HFFc6 (cell line): ENCODE data around the gene CCDC9. TPM values are rescaled to one million over a fixed set of nuclear protein-coding genes. Genes with fewer than 3 reads are reported as not detected.

Experiments used
- DNase-seq: peaks from one replicate; pipeline ENCODE4 v3.0.0-alpha.2; 2018
- H3K27ac Mint-ChIP-seq: 2 replicates; pipeline ENCODE4 v1.8.0; 2020; ENCODE audit warnings: mild to moderate bottlenecking, mixed read lengths
- H3K27me3 Mint-ChIP-seq: 2 replicates; pipeline ENCODE4 v1.8.0; 2021; ENCODE audit warnings: mild to moderate bottlenecking, moderate library complexity, mixed read lengths; ENCODE audit not compliant: insufficient read depth
- H3K36me3 Mint-ChIP-seq: 2 replicates; pipeline ENCODE4 v1.8.0; 2021; ENCODE audit warnings: low read depth, mixed read lengths
- H3K4me1 Mint-ChIP-seq: 2 replicates; pipeline ENCODE4 v1.8.0; 2020; ENCODE audit warnings: low read depth, mixed read lengths
- H3K4me3 Mint-ChIP-seq: 2 replicates; pipeline ENCODE4 v1.8.0; 2020; ENCODE audit warnings: mild to moderate bottlenecking, moderate library complexity, mixed read lengths
- H3K9me3 Mint-ChIP-seq: 2 replicates; pipeline ENCODE4 v1.8.0; 2020; ENCODE audit warnings: mild to moderate bottlenecking, mixed read lengths
- microRNA-seq: library from miRNA; unstranded; fragments of <30 nt; microRNA quantifications from one replicate; pipeline ENCODE4, GENCODE V29; 2019
- total RNA-seq, 6 experiments: library from RNA; stranded (reverse); fragmentation: NEBNext Ultra II Directional; extraction: Animal tissue kit (Norgen Biotek cat#: 25700); gene quantifications; 2 replicates in 1 of 6; 3 replicates in 5 of 6; pipeline ENCODE4 v1.2.3, GENCODE V29; 2021
- TF ChIP-seq, protein P1 (sequence below): fragments of 200-600 bp; sonication (generic); IDR thresholded peaks from 2 replicates; pipeline ENCODE4 v1.5.0; 2021; ENCODE audit warnings: antibody characterized with exemption, mild to moderate bottlenecking

Gene CCDC9
- total RNA-seq, 6 experiments from 2014 or later: 20.6 to 30.6 (median 23.8) TPM

DNA sequence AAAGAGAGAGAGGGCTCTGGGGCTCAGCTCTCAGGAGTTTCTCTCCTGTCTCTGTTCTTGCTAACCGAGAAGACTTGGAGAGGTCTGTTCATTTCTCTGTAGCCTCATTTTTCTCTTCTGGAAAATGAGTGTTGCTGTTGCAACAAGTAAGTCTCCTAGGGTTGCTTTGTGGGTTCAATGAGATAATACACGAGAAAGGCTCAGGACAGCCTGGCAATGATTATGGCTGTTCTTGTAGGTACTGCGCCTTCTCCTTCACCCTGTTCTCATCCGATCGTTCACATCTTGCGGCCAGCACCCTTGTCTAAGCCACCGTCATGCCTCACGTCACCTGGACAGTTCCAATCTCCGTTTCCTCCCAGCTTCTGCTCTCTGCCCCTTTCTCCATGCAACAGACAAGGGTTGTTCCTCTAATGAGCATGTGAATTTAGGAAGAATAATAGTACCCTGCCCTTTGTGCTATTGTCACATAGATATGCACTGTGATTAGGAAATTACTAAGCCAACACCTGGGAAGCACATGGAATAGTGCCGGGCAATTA is 57.5 kb downstream of the CCDC9 start:
- H3K36me3 Mint-ChIP-seq: 0 out of 2 replicates have a peak, but pooled peaks cover 4% of the 10 kb centered on the region

DNA sequence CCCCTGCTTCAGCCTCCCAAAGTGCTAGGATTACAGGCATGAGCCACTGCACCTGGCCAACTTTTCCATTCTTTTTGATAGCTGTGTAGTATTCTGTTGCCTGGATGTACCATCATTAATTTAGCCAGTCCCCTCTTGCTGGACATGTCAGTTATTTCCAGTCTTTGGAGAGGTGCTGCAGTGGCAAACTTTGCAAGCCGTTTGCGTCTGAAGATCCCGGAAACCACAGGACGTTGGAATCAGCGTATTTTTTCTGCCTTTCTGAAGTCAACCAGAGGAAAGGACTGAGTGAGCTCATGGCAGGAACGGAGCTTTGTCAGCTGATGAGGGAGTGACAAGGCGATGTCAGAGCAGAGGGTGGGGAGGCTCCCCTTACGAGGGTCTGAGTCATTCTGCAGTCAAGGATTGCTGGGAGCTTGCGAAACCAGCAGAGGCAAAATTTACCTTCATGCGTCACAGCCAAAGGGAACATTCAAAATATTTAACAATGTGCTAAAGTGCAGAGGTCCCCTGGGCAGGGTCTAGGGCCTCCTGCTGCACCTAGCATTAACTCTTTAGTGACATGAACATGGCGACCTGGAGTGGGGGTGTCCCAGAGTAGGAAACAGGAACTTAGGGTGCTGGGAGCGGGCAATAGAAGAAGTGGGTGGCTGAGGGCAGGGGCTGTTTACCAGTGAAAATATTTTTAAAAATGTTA is 58.9 kb downstream of the CCDC9 start:
- DNase-seq: peak; percentile 85
- H3K36me3 Mint-ChIP-seq: 0 out of 2 replicates have a peak, but pooled peaks cover 4% of the 10 kb centered on the region
- TF ChIP-seq, protein P1, sequence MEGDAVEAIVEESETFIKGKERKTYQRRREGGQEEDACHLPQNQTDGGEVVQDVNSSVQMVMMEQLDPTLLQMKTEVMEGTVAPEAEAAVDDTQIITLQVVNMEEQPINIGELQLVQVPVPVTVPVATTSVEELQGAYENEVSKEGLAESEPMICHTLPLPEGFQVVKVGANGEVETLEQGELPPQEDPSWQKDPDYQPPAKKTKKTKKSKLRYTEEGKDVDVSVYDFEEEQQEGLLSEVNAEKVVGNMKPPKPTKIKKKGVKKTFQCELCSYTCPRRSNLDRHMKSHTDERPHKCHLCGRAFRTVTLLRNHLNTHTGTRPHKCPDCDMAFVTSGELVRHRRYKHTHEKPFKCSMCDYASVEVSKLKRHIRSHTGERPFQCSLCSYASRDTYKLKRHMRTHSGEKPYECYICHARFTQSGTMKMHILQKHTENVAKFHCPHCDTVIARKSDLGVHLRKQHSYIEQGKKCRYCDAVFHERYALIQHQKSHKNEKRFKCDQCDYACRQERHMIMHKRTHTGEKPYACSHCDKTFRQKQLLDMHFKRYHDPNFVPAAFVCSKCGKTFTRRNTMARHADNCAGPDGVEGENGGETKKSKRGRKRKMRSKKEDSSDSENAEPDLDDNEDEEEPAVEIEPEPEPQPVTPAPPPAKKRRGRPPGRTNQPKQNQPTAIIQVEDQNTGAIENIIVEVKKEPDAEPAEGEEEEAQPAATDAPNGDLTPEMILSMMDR: no peak
- H3K4me1 Mint-ChIP-seq: peaks cover 17% of the 10 kb centered on the region
- H3K9me3 Mint-ChIP-seq: no peaks in the 10 kb centered on the region; the same call in 1 of the 2 replicates
- peak overlapping the region; percentile 86 for H3K27ac Mint-ChIP-seq
- peaks cover 4% of the 10 kb centered on the region for H3K27me3 Mint-ChIP-seq
- peak overlapping the region; percentile 42 for H3K4me3 Mint-ChIP-seq

More for the DNA sequence above, 57.5 kb downstream of the CCDC9 start:
- Mint-ChIP-seq H3K4me1 (peaks cover 17% of the 10 kb centered on the region), H3K27me3 (peaks cover 4% of the 10 kb centered on the region), H3K9me3 (no peaks in the 10 kb centered on the region; the same call in 1 of the 2 replicates), H3K4me3 (no peak overlapping the region), H3K27ac (no peak overlapping the region)
- DNase-seq: no peak
- TF ChIP-seq, protein P1: no peak

DNA sequence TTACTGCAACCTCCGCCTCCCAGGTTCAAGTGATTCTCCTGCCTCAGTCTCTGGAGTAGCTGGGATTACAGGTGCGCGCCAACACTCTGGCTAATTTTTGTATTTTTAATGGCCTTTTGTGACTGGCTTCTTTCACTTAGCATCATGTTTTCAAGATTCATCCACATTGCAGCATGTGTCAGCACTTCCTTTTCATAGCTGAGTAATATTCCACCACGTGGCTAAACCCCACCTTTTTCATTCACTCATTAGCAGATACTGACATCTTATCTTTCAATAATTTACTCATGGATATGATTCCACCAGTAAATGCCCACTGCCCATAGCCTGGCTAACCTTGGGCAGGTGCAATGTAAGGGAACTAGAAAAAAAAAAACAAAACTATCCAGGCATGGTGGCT is 60.2 kb downstream of the CCDC9 start:
- no peak overlapping the region for H3K4me3 Mint-ChIP-seq
- peaks cover 4% of the 10 kb centered on the region for H3K27me3 Mint-ChIP-seq
- H3K9me3 Mint-ChIP-seq: no peaks in the 10 kb centered on the region; the same call in 1 of the 2 replicates
- no peak overlapping the region for H3K27ac Mint-ChIP-seq
- 0 out of 2 replicates have a peak, but pooled peaks cover 4% of the 10 kb centered on the region for H3K36me3 Mint-ChIP-seq
- TF ChIP-seq, protein P1: no peak
- DNase-seq: no peak
- H3K4me1 Mint-ChIP-seq: peaks cover 17% of the 10 kb centered on the region

DNA sequence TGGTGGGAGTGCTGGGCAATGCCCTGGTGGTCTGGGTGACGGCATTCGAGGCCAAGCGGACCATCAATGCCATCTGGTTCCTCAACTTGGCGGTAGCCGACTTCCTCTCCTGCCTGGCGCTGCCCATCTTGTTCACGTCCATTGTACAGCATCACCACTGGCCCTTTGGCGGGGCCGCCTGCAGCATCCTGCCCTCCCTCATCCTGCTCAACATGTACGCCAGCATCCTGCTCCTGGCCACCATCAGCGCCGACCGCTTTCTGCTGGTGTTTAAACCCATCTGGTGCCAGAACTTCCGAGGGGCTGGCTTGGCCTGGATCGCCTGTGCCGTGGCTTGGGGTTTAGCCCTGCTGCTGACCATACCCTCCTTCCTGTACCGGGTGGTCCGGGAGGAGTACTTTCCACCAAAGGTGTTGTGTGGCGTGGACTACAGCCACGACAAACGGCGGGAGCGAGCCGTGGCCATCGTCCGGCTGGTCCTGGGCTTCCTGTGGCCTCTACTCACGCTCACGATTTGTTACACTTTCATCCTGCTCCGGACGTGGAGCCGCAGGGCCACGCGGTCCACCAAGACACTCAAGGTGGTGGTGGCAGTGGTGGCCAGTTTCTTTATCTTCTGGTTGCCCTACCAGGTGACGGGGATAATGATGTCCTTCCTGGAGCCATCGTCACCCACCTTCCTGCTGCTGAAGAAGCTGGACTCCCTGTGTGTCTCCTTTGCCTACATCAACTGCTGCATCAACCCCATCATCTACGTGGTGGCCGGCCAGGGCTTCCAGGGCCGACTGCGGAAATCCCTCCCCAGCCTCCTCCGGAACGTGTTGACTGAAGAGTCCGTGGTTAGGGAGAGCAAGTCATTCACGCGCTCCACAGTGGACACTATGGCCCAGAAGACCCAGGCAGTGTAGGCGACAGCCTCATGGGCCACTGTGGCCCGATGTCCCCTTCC is 63.9 kb downstream of the CCDC9 start:
- H3K36me3 Mint-ChIP-seq: 0 out of 2 replicates have a peak, but pooled peaks cover 1% of the 10 kb centered on the region
- peaks cover 14% of the 10 kb centered on the region for H3K27me3 Mint-ChIP-seq
- no peaks in the 10 kb centered on the region; the same call in 1 of the 2 replicates for H3K9me3 Mint-ChIP-seq

More for the DNA sequence above, 63.9 kb downstream of the CCDC9 start:
- H3K4me1 Mint-ChIP-seq: peaks cover 18% of the 10 kb centered on the region
- no peak overlapping the region for H3K4me3 Mint-ChIP-seq
- no peak for DNase-seq
- TF ChIP-seq, protein P1: no peak
- H3K27ac Mint-ChIP-seq: no peak overlapping the region

Small RNA genes lying within 50 kb of the gene (microRNA-seq; reads per million reads assigned to microRNA genes)
- gene MIR3190 (not detected), gene MIR3191 (not detected)

Other genes starting within 250 kb of the CCDC9 start
- 10 to 100 TPM in 1 of 6 experiments, 1 to 10 TPM in 5; 2.2 to 11.5 (median 3.6) TPM for gene NPAS1, start 236.7 kb upstream of the CCDC9 start, total RNA-seq
- gene TMEM160, start 207.9 kb upstream of the CCDC9 start, total RNA-seq: 10 to 100 TPM; 44.2 to 55.1 (median 49.3) TPM
- gene ZC3H4, start 142.7 kb upstream of the CCDC9 start, total RNA-seq: 10 to 100 TPM; 43.9 to 66.1 (median 55.2) TPM
- gene SAE1, start 125.7 kb upstream of the CCDC9 start, total RNA-seq: 100 to 1,000 TPM; 158 to 181 (median 175) TPM
- 10 to 100 TPM in 2 of 6 experiments, 1 to 10 TPM in 4; 8.6 to 10.9 (median 9.6) TPM for gene BBC3, start 25.3 kb upstream of the CCDC9 start, total RNA-seq
- gene INAFM1, start 18.4 kb downstream of the CCDC9 start, total RNA-seq: 10 to 100 TPM; 12.0 to 16.2 (median 14.0) TPM
- gene C5AR1, start 53.3 kb downstream of the CCDC9 start, total RNA-seq: under 1 TPM; 0.24 to 0.95 (median 0.35) TPM
- gene C5AR2, start 75.7 kb downstream of the CCDC9 start, total RNA-seq: under 1 TPM in 4 of 6 experiments, not detected in 2; 0.03 to 0.14 (median 0.05) TPM
- gene DHX34, start 92.8 kb downstream of the CCDC9 start, total RNA-seq: 10 to 100 TPM; 11.8 to 14.4 (median 12.6) TPM
- 10 to 100 TPM; 34.1 to 50.3 (median 46.3) TPM for gene MEIS3, start 163.0 kb downstream of the CCDC9 start, total RNA-seq
- gene SLC8A2, start 215.4 kb downstream of the CCDC9 start, total RNA-seq: not detected
- 10 to 100 TPM; 11.1 to 13.6 (median 12.4) TPM for gene KPTN, start 227.7 kb downstream of the CCDC9 start, total RNA-seq